Fibroblast of lung (primary cell): ENCODE measurements around the gene PTPRH.

Experiments
- EZH2 ChIP-seq: IDR thresholded peaks from 2 replicates; pipeline ENCODE4 v1.5.1; 2012; ENCODE audit warnings: low read length, control low read depth, mild to moderate bottlenecking; ENCODE audit errors: missing control alignments
- TF ChIP-seq, protein P1 (sequence below), 2 donors: IDR thresholded peaks in 1 of 2; conservative IDR thresholded peaks in 1 of 2; 1 replicate in 1 of 2; 2 replicates in 1 of 2; pipeline ENCODE4 v1.5.1; 2011 to 2012; ENCODE audit warnings: low read length in 2 of 2, control low read depth in 1 of 2, inconsistent platforms in 1 of 2, low read depth in 1 of 2, mild to moderate bottlenecking in 1 of 2

- no peak for TF ChIP-seq EZH2
- TF ChIP-seq, protein P1, sequence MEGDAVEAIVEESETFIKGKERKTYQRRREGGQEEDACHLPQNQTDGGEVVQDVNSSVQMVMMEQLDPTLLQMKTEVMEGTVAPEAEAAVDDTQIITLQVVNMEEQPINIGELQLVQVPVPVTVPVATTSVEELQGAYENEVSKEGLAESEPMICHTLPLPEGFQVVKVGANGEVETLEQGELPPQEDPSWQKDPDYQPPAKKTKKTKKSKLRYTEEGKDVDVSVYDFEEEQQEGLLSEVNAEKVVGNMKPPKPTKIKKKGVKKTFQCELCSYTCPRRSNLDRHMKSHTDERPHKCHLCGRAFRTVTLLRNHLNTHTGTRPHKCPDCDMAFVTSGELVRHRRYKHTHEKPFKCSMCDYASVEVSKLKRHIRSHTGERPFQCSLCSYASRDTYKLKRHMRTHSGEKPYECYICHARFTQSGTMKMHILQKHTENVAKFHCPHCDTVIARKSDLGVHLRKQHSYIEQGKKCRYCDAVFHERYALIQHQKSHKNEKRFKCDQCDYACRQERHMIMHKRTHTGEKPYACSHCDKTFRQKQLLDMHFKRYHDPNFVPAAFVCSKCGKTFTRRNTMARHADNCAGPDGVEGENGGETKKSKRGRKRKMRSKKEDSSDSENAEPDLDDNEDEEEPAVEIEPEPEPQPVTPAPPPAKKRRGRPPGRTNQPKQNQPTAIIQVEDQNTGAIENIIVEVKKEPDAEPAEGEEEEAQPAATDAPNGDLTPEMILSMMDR (conservative IDR thresholded peaks at IDR 0.05 in 1 of 2, IDR thresholded peaks at IDR 0.05 in 1 of 2; ENCODE audit: low read depth in 1 of 2, low read length in 2 of 2): no peak
These were observed 71.4 kb downstream of the PTPRH start for GRCh38 chr19:55137915-55138314.
